Lung (tissue), 12 donors: Measurements from ENCODE around the gene C3orf18. TPM values are rescaled to one million over a fixed set of nuclear protein-coding genes. Genes with fewer than 3 reads are reported as not detected.

Experiments
- ATAC-seq: fragments of 200-7000 bp; cut with Tn5 transposase; one replicate; pipeline ENCODE4 v1.9.1; 2020; ENCODE audit warnings: moderate number of reproducible peaks; ENCODE audit not compliant: insufficient read depth, low FRiP score
- DNase-seq, 3 donors: peaks; one replicate each; pipeline ENCODE4 v3.0.0-alpha.2; 2013 to 2017
- H3K27ac ChIP-seq, 2 donors: one replicate each; pipeline ENCODE4 v1.5.1; 2013; ENCODE audit warnings: mild to moderate bottlenecking in 2 of 2, moderate library complexity in 2 of 2, control low read depth in 1 of 2, inconsistent platforms in 1 of 2, low read depth in 1 of 2, low read length in 1 of 2
- H3K27me3 ChIP-seq, 3 donors: one replicate each; pipeline ENCODE4 v1.5.1; 2013; ENCODE audit warnings: low read length in 2 of 3; ENCODE audit not compliant: control insufficient read depth in 3 of 3, insufficient read depth in 3 of 3
- H3K36me3 ChIP-seq, 4 donors: one replicate each; pipeline ENCODE4 v1.5.1; 2013; ENCODE audit warnings: low read length in 4 of 4, mild to moderate bottlenecking in 1 of 4, moderate library complexity in 1 of 4; ENCODE audit not compliant: control insufficient read depth in 4 of 4, insufficient read depth in 4 of 4
- H3K4me1 ChIP-seq, 5 donors: one replicate each; pipeline ENCODE4 v1.5.1; 2013; ENCODE audit warnings: low read length in 5 of 5, mild to moderate bottlenecking in 2 of 5, moderate library complexity in 1 of 5; ENCODE audit not compliant: control insufficient read depth in 5 of 5, insufficient read depth in 5 of 5
- H3K4me3 ChIP-seq: one replicate; pipeline ENCODE4 v1.5.1; 2013; ENCODE audit warnings: mild to moderate bottlenecking, control low read depth, moderate library complexity
- H3K9ac ChIP-seq, 2 donors: one replicate each; pipeline ENCODE4 v1.5.1; 2013; ENCODE audit warnings: low read length in 2 of 2, control low read depth in 1 of 2; ENCODE audit not compliant: insufficient read depth in 1 of 2
- H3K9me3 ChIP-seq, 4 donors: one replicate each; pipeline ENCODE4 v1.5.1; 2013; ENCODE audit warnings: low read length in 3 of 4, mild to moderate bottlenecking in 1 of 4, moderate library complexity in 1 of 4; ENCODE audit not compliant: control insufficient read depth in 4 of 4, insufficient read depth in 3 of 4
- CTCF ChIP-seq: IDR thresholded peaks from 2 replicates; pipeline ENCODE4 v1.5.1; 2012; ENCODE audit warnings: mild to moderate bottlenecking; ENCODE audit errors: control extremely low read depth, extremely low read depth
- WGBS, 2 donors: extraction: QIAGEN DNeasy Blood & Tissue Kit; methylation state at CpG; one replicate each; pipeline ENCODE4 v1.1.7; 2013; 5-methylcytosine and 5-hydroxymethylcytosine counted together
- polyA plus RNA-seq, 2 donors: library from polyadenylated mRNA; stranded (reverse); fragments of 200-250 nt; gene quantifications; one replicate each; pipeline ENCODE4 v1.2.1, GENCODE V29; 2013
- total RNA-seq, 2 donors: library from RNA; depleted of rRNA in 1 of 2; stranded (reverse); fragments of >200 nt in 1 of 2; gene quantifications; one replicate each; pipeline ENCODE4 v1.2.1, GENCODE V29; 2014 to 2021
- donor health status: control.
- donor health status: control.
- donor health status: Bipolar disorder and iron deficiency.
- donor health status: healthy.
- donor health status: DM: yes; HTN: yes; CAD: no.

Gene C3orf18
- total and polyA plus RNA-seq, 4 donors = 2.7 to 7.0 (median 4.5) TPM

- no peak for TF ChIP-seq CTCF
- Histone ChIP-seq H3K9me3 (no peaks in the 10 kb centered on the region), H3K9ac (no peak overlapping the region), H3K36me3 (peaks cover 0 to 25% (median 13%) of the 10 kb centered on the region in 4 donors), H3K4me1 (peaks cover 0 to 25% (median 0%) of the 10 kb centered on the region in 5 donors), H3K27ac (peak overlapping the region; percentile 82 to 91), H3K4me3 (no peak overlapping the region), H3K27me3 (no peaks in the 10 kb centered on the region)
- DNase-seq = no peak
- WGBS, 2 donors = 64 to 77% methylated on average over 9 of the region's 9 CpGs
- ATAC-seq = no peak
These were observed 14.5 kb upstream of the C3orf18 start for GRCh38 chr3:50582083-50582482.

GRCh38 chr3:50581459-50581842 is 13.9 kb upstream of the C3orf18 start:
- H3K36me3 ChIP-seq = peaks cover 0 to 31% (median 15%) of the 10 kb centered on the region in 4 donors

GRCh38 chr3:50580683-50581458 is 13.3 kb upstream of the C3orf18 start:
- peak overlapping the region; percentile 38 to 82 for H3K27ac ChIP-seq
- peaks cover 0 to 33% (median 15%) of the 10 kb centered on the region in 4 donors for H3K36me3 ChIP-seq
- no peak for DNase-seq
- no peak overlapping the region for H3K9ac ChIP-seq
- peaks cover 0 to 24% (median 0%) of the 10 kb centered on the region in 5 donors for H3K4me1 ChIP-seq
- no peaks in the 10 kb centered on the region for H3K27me3 ChIP-seq
- no peak for ATAC-seq
- no peak for TF ChIP-seq CTCF
- WGBS, 2 donors = 84 to 85% methylated on average over 9 of the region's 9 CpGs
- no peak overlapping the region for H3K4me3 ChIP-seq
- H3K9me3 ChIP-seq = no peaks in the 10 kb centered on the region

More at GRCh38 chr3:50581459-50581842, 13.9 kb upstream of the C3orf18 start:
- TF ChIP-seq CTCF = no peak
- Histone ChIP-seq H3K27ac (peak overlapping the region; percentile 82 to 91), H3K27me3 (no peaks in the 10 kb centered on the region), H3K4me3 (no peak overlapping the region), H3K9ac (no peak overlapping the region), H3K4me1 (peaks cover 0 to 25% (median 0%) of the 10 kb centered on the region in 5 donors), H3K9me3 (no peaks in the 10 kb centered on the region)
- no peak for DNase-seq
- ATAC-seq = no peak
- whole genome bisulfite sequencing, 2 donors = 82 to 88% methylated on average over 2 of the region's 2 CpGs
